Heart right ventricle (tissue), 16 donors: ENCODE data around the gene CCDC181. TPM values are rescaled to one million over a fixed set of nuclear protein-coding genes. Genes with fewer than 3 reads are reported as not detected.

Experiments used
- ATAC-seq, 8 donors: fragments of 200-7000 bp; cut with Tn5 transposase; one replicate each; pipeline ENCODE4 v1.9.1; 2020; ENCODE audit warnings: mild to moderate bottlenecking in 8 of 8, moderate library complexity in 8 of 8, moderate number of reproducible peaks in 1 of 8
- DNase-seq, 2 donors: peaks; one replicate each; pipeline ENCODE4 v3.0.0-alpha.2; 2020
- H3K27ac ChIP-seq, 10 donors: fragments of 200-600 bp; sonication (generic) in 2 of 10; one replicate each; pipeline versions ENCODE4 v1.5.0 to v1.8.0; 2020 to 2022; ENCODE audit warnings: mild to moderate bottlenecking in 3 of 10
- H3K27me3 ChIP-seq, 7 donors: fragments of 200-600 bp; one replicate each; pipeline ENCODE4 v1.8.0; 2021 to 2022; ENCODE audit warnings: mild to moderate bottlenecking in 2 of 7
- H3K36me3 ChIP-seq, 9 donors: fragments of 200-600 bp; sonication (generic) in 1 of 9; one replicate each; pipeline versions ENCODE4 v1.5.0 to v1.8.0; 2020 to 2022; ENCODE audit warnings: mild to moderate bottlenecking in 2 of 9
- H3K4me1 ChIP-seq, 9 donors: fragments of 200-600 bp; sonication (generic) in 1 of 9; one replicate each; pipeline versions ENCODE4 v1.5.0 to v1.8.0; 2020 to 2022; ENCODE audit warnings: mild to moderate bottlenecking in 4 of 9
- H3K4me3 ChIP-seq, 10 donors: fragments of 200-600 bp; sonication (generic) in 2 of 10; one replicate each; pipeline versions ENCODE4 v1.5.0 to v1.8.0; 2020 to 2022; ENCODE audit warnings: mild to moderate bottlenecking in 7 of 10, moderate library complexity in 2 of 10
- H3K9me3 ChIP-seq, 11 donors: fragments of 200-600 bp in 10 of 11; sonication (generic) in 2 of 11; one replicate each; pipeline versions ENCODE4 v1.5.0 to v1.8.0; 2013 to 2022; ENCODE audit warnings: mild to moderate bottlenecking in 2 of 11, control low read depth in 1 of 11, moderate library complexity in 1 of 11
- CTCF ChIP-seq, 9 donors: fragments of 200-600 bp; sonication (generic) in 2 of 9; IDR thresholded peaks; one replicate each; pipeline versions ENCODE4 v1.5.0 to v1.8.0; 2021 to 2022; ENCODE audit warnings: antibody characterized with exemption in 9 of 9, mild to moderate bottlenecking in 5 of 9, moderate library complexity in 1 of 9
- WGBS, 2 donors: extraction: QIAGEN DNeasy Blood & Tissue Kit; methylation state at CpG; one replicate each; pipeline ENCODE4 v1.1.7; 2013; ENCODE audit warnings: inconsistent platforms in 1 of 2; 5-methylcytosine and 5-hydroxymethylcytosine counted together
- intact Hi-C, 10 donors: fragments of 100-400 bp; cut with DNase I; formaldehyde crosslinking; loops; one replicate each; pipeline versions ENCODE4 v1.11.1 to v1.14.2; 2022
- polyA plus RNA-seq, 2 donors: library from polyadenylated mRNA; stranded (reverse); fragments of 200-250 nt; gene quantifications; one replicate each; pipeline ENCODE4 v1.2.3, GENCODE V29; 2013
- total RNA-seq, 10 donors: library from RNA; stranded (reverse); fragmentation: NEBNext Ultra II Directional in 3 of 10; extraction: Animal tissue kit (Norgen Biotek cat#: 25700) in 3 of 10; gene quantifications; one replicate each; pipeline versions ENCODE4 v1.2.1 to v1.2.4, GENCODE V29; 2021 to 2023
- donor health status: Arrhythmogenic right ventricular cardiomyopathy.
- donor health status: ischemic (EF 13 %, LVEDD 7.1; RV severe dilation, severe dysfunction).
- donor health status: healthy with polysubstance abuse.
- donor health status: DM: no; HTN: yes; CAD: no.
- donor health status: DM: no; HTN: no; CAD: no.
- donor health status: ischemic (EF 25% LVEDD 6.9; RV normal size, moderate dysfunction).
- donor health status: ischemic (EF 25% LVEDD 5.7; RV mildly dilated, moderate dysfunction).
- donor health status: healthy.
- donor health status: DM: yes; HTN: yes; CAD: no.
- donor health status: Ischemic cardiomyopathy.
- donor health status: ischemic (EF 35%, LVEDD 5.7; RV mildly dilated, moderate dysfunction).
- donor health status: nonischemic (EF 11% LVEDD 7.7; RV severe dilation, severe dysfunction).
- donor health status: DM: yes; HTN: yes; CAD: no.
- donor health status: PGD.
- donor health status: ischemic (EF 29% LVEDD 5.4; RV normal size, mild dysfunction).
- donor health status: nonischemic (EF 23%, LVEDD 6.1; RV moderate dilation, normal function).

Gene CCDC181
- total and polyA plus RNA-seq, 12 donors = 0.51 to 1.5 (median 0.96) TPM

GRCh38 chr1:169361281-169361680, 66.0 kb downstream of the CCDC181 start:
- ATAC-seq (no peak), DNase-seq (no peak)
- TF ChIP-seq CTCF (IDR thresholded peaks at IDR 0.05) = no peak
- H3K4me1 ChIP-seq = peaks cover 0 to under 1% (median 0%) of the 10 kb centered on the region in 9 donors
- H3K27me3 ChIP-seq = no peaks in the 10 kb centered on the region
- 93 to 94% methylated on average over 7 of the region's 7 CpGs for WGBS, 2 donors
- H3K4me3 ChIP-seq = no peak overlapping the region
- intact Hi-C loops = no loop called here
- H3K36me3 ChIP-seq = no peaks in the 10 kb centered on the region
- no peak overlapping the region for H3K27ac ChIP-seq
- H3K9me3 ChIP-seq = no peaks in the 10 kb centered on the region

GRCh38 chr1:169360415-169360814, 66.9 kb downstream of the CCDC181 start:
- no peak for ATAC-seq
- H3K27ac ChIP-seq = no peak overlapping the region
- H3K9me3 ChIP-seq = no peaks in the 10 kb centered on the region
- no peak overlapping the region for H3K4me3 ChIP-seq
- no peak for DNase-seq
- H3K36me3 ChIP-seq = no peaks in the 10 kb centered on the region
- intact Hi-C loops = no loop called here
- H3K27me3 ChIP-seq = no peaks in the 10 kb centered on the region
- no peak for TF ChIP-seq CTCF (IDR thresholded peaks at IDR 0.05)
- no peaks in the 10 kb centered on the region for H3K4me1 ChIP-seq
- 88 to 98% methylated on average over 1 of the region's 1 CpG for WGBS, 2 donors

GRCh38 chr1:169348383-169349036, 78.8 kb downstream of the CCDC181 start:
- DNase-seq (peak in 1 of 2 donors; percentile 19), ATAC-seq (no peak)
- Histone ChIP-seq H3K27me3 (no peaks in the 10 kb centered on the region), H3K27ac (no peak overlapping the region), H3K9me3 (peaks cover 0 to 14% (median 0%) of the 10 kb centered on the region in 11 donors), H3K4me3 (no peak overlapping the region), H3K36me3 (no peaks in the 10 kb centered on the region), H3K4me1 (no peaks in the 10 kb centered on the region)
- peak; percentile 73 to 91 (median 81) for TF ChIP-seq CTCF (IDR thresholded peaks at IDR 0.05)
- 44% methylated on average over 5 of the region's 5 CpGs for WGBS, 2 donors
- intact Hi-C loops = loop anchor here (1.0 to 10.0 kb wide), 13 partner anchors 214 to 1014 kb away; partner anchors contain the start of gene ATP1B1 (in 1 of the 10)

- Histone ChIP-seq H3K27ac (no peak overlapping the region), H3K36me3 (no peaks in the 10 kb centered on the region), H3K4me3 (no peak overlapping the region), H3K9me3 (peaks cover 0 to 7% (median 0%) of the 10 kb centered on the region in 11 donors), H3K27me3 (no peaks in the 10 kb centered on the region), H3K4me1 (no peaks in the 10 kb centered on the region)
- WGBS, 2 donors = 83 to 85% methylated on average over 2 of the region's 2 CpGs
- ATAC-seq (no peak), DNase-seq (no peak)
- intact Hi-C loops = loop anchor here (1.0 to 10.0 kb wide), 13 partner anchors 213 to 1013 kb away; partner anchors contain the start of gene ATP1B1 (in 1 of the 10)
- TF ChIP-seq CTCF (IDR thresholded peaks at IDR 0.05) = no peak
Measured at GRCh38 chr1:169347688-169348382, 79.4 kb downstream of the CCDC181 start.
